Right atrium auricular region (tissue), 2 donors: ENCODE measurements around the gene HSD17B14. TPM values are rescaled to one million over a fixed set of nuclear protein-coding genes. Genes with fewer than 3 reads are reported as not detected.

ENCODE experiments used
- DNase-seq: peaks from one replicate; pipeline ENCODE4 v3.0.0-alpha.2; 2019; ENCODE audit warnings: low spot score
- H3K27ac ChIP-seq, 2 donors: fragments of 200-600 bp; sonication (generic); 1 replicate in 1 of 2; 2 replicates in 1 of 2; pipeline ENCODE4 v1.5.1; 2016 to 2019
- H3K27me3 ChIP-seq, 2 donors: fragments of 200-600 bp; sonication (generic); one replicate each; pipeline versions ENCODE4 v1.5.1 to v1.6.0; 2017 to 2019
- H3K36me3 ChIP-seq: fragments of 200-600 bp; sonication (generic); one replicate; pipeline ENCODE4 v1.5.1; 2016
- H3K4me1 ChIP-seq, 2 donors: fragments of 200-600 bp; sonication (generic); one replicate each; pipeline versions ENCODE4 v1.5.1 to v1.6.0; 2017 to 2019
- H3K4me3 ChIP-seq, 2 donors: fragments of 200-600 bp; sonication (generic); 1 replicate in 1 of 2; 2 replicates in 1 of 2; pipeline ENCODE4 v1.5.1; 2017 to 2019; ENCODE audit warnings: mild to moderate bottlenecking in 1 of 2, moderate library complexity in 1 of 2
- H3K9me3 ChIP-seq, 2 donors: fragments of 200-600 bp; sonication (generic); one replicate each; pipeline ENCODE4 v1.5.1; 2019
- CTCF ChIP-seq, 2 donors: fragments of 200-600 bp; sonication (generic); IDR thresholded peaks; one replicate each; pipeline ENCODE4 v1.5.1; 2019; ENCODE audit warnings: antibody characterized with exemption in 2 of 2
- total RNA-seq, 2 donors: library from RNA; depleted of rRNA; stranded (reverse); fragments of >200 nt; gene quantifications; one replicate each; pipeline ENCODE4 v1.1.0, GENCODE V29; 2016

The HSD17B14 gene
- total RNA-seq, 2 donors from 2014 or later, result 3.7 to 6.3 TPM

GRCh38 chr19:48819366-48819816 is 16.9 kb downstream of the HSD17B14 start:
- peaks cover 0 to 14% of the 10 kb centered on the region in 2 donors for H3K4me1 ChIP-seq

GRCh38 chr19:48818234-48818820 is 18.0 kb downstream of the HSD17B14 start:
- Histone ChIP-seq H3K36me3 (no peaks in the 10 kb centered on the region), H3K4me3 (no peak overlapping the region), H3K27me3 (no peaks in the 10 kb centered on the region), H3K9me3 (no peaks in the 10 kb centered on the region), H3K27ac (peak overlapping the region in 1 of 2 donors; percentile 73), H3K4me1 (peaks cover 0 to 14% of the 10 kb centered on the region in 2 donors)
- DNase-seq, result no peak
- TF ChIP-seq CTCF (IDR thresholded peaks at IDR 0.05), result no peak

More at GRCh38 chr19:48819366-48819816, 16.9 kb downstream of the HSD17B14 start:
- Histone ChIP-seq H3K4me3 (no peak overlapping the region), H3K27ac (peak overlapping the region; percentile 70 to 73), H3K9me3 (no peaks in the 10 kb centered on the region), H3K27me3 (no peaks in the 10 kb centered on the region), H3K36me3 (no peaks in the 10 kb centered on the region)
- peak; percentile 98 for DNase-seq
- no peak for TF ChIP-seq CTCF (IDR thresholded peaks at IDR 0.05)

- H3K9me3 ChIP-seq, result no peaks in the 10 kb centered on the region
- DNase-seq, result no peak
- no peak overlapping the region for H3K4me3 ChIP-seq
- H3K27ac ChIP-seq, result no peak overlapping the region
- H3K4me1 ChIP-seq, result peaks cover 0 to 17% of the 10 kb centered on the region in 2 donors
- no peaks in the 10 kb centered on the region for H3K27me3 ChIP-seq
- TF ChIP-seq CTCF (IDR thresholded peaks at IDR 0.05), result no peak
- no peaks in the 10 kb centered on the region for H3K36me3 ChIP-seq
These were observed 18.6 kb downstream of the HSD17B14 start for GRCh38 chr19:48817585-48818124.

- peak overlapping the region in 1 of 2 donors; percentile 12 for H3K27ac ChIP-seq
- DNase-seq, result no peak
- TF ChIP-seq CTCF (IDR thresholded peaks at IDR 0.05), result no peak
- no peaks in the 10 kb centered on the region for H3K27me3 ChIP-seq
- H3K4me1 ChIP-seq, result peaks cover 0 to 31% of the 10 kb centered on the region in 2 donors
- H3K4me3 ChIP-seq, result no peak overlapping the region
- H3K36me3 ChIP-seq, result no peaks in the 10 kb centered on the region
- H3K9me3 ChIP-seq, result no peaks in the 10 kb centered on the region
These were observed 20.3 kb downstream of the HSD17B14 start for GRCh38 chr19:48815870-48816501.

GRCh38 chr19:48814895-48815294 is 21.4 kb downstream of the HSD17B14 start:
- H3K9me3 ChIP-seq, result no peaks in the 10 kb centered on the region
- H3K27me3 ChIP-seq, result no peaks in the 10 kb centered on the region
- H3K4me3 ChIP-seq, result no peak overlapping the region
- H3K36me3 ChIP-seq, result no peaks in the 10 kb centered on the region
- H3K4me1 ChIP-seq, result peaks cover 0 to 34% of the 10 kb centered on the region in 2 donors
- TF ChIP-seq CTCF (IDR thresholded peaks at IDR 0.05), result no peak
- no peak for DNase-seq
- H3K27ac ChIP-seq, result no peak overlapping the region
